OCI-LY3 (cell line): Measurements from ENCODE around the gene MB21D2.

Source experiments
- CTCF ChIP-seq: fragments of 200-600, 300-600 bp; sonication (generic); IDR thresholded peaks from 2 replicates; pipeline ENCODE4 v1.5.1; 2014; ENCODE audit warnings: antibody characterized with exemption, low read length, low read depth
- EZH2phosphoT487 ChIP-seq: fragments of 200-600 bp; shearing (Covaris generic); IDR thresholded peaks from 2 replicates; pipeline ENCODE4 v1.6.1; 2018; ENCODE audit warnings: antibody characterized with exemption, mixed run types, low read depth

GRCh38 chr3:192863091-192863420 is 54.6 kb downstream of the MB21D2 start:
- no peak for TF ChIP-seq CTCF
- TF ChIP-seq EZH2phosphoT487, result no peak
